Testis (tissue), 2 donors: ENCODE data around the gene GMEB2.

Source experiments
- CTCF ChIP-seq, 3 experiments: fragments of 450-650 bp in 2 of 3; fragments of 200-600 bp in 1 of 3; sonication (generic) in 1 of 3; IDR thresholded peaks; one replicate each; pipeline ENCODE4 v1.5.1; 2016 to 2019; ENCODE audit warnings: antibody characterized with exemption in 3 of 3, mild to moderate bottlenecking in 2 of 3, moderate library complexity in 1 of 3
- POLR2A ChIP-seq: fragments of 450-650 bp; IDR thresholded peaks from one replicate; pipeline ENCODE4 v1.6.1; 2017; ENCODE audit warnings: antibody characterized with exemption, mild to moderate bottlenecking, moderate library complexity

- TF ChIP-seq CTCF (IDR thresholded peaks at IDR 0.05) (no peak), POLR2A (no peak)
These were observed 2.4 kb downstream of the GMEB2 start for GRCh38 chr20:63624486-63624885.
